ENCODE measurements around the gene CHRNB4. TPM values are rescaled to one million over a fixed set of nuclear protein-coding genes. Genes with fewer than 3 reads are reported as not detected.

CHRNB4 gene
- total RNA-seq, 2 donors from 2014 or later, result 0.22 to 0.70 TPM

- no peaks in the 10 kb centered on the region for H3K4me1 ChIP-seq (ENCODE audit: control insufficient read depth, insufficient read depth, low read length)
- Mint-ChIP-seq H3K27ac (no peak overlapping the region), H3K36me3 (ENCODE audit: low read depth) (no peaks in the 10 kb centered on the region), H3K4me1 (no peaks in the 10 kb centered on the region), H3K27me3 (ENCODE audit: insufficient read depth) (peaks cover under 1% of the 10 kb centered on the region), H3K4me3 (no peak overlapping the region), H3K9me3 (no peaks in the 10 kb centered on the region)
- no peaks in the 10 kb centered on the region for H3K27me3 ChIP-seq (ENCODE audit: control insufficient read depth, insufficient read depth, low read length, poor library complexity, severe bottlenecking)
- no peak overlapping the region for H3K9ac ChIP-seq (ENCODE audit: extremely low read depth, low read length, poor library complexity, severe bottlenecking)
- H3K4me3 ChIP-seq (ENCODE audit: low read length), result no peak overlapping the region
- TF ChIP-seq CTCF (conservative IDR thresholded peaks at IDR 0.05), result no peak
- no peak for DNase-seq
- no peaks in the 10 kb centered on the region for H3K9me3 ChIP-seq (ENCODE audit: control insufficient read depth, low read length)
- 78 to 80% methylated on average over 7 to 9 of the region's 9 CpGs for WGBS, 2 experiments (ENCODE audit: insufficient coverage in 1 of 2, insufficient read length in 1 of 2)
- no peaks in the 10 kb centered on the region for H3K36me3 ChIP-seq (ENCODE audit: control insufficient read depth, insufficient read depth, low read length)
- H3K27ac ChIP-seq (ENCODE audit: low read depth, low read length), result no peak overlapping the region
Measured at GRCh38 chr15:78660584-78660983, 19.6 kb upstream of the CHRNB4 start.

- no peaks in the 10 kb centered on the region for H3K4me1 Mint-ChIP-seq
- no peaks in the 10 kb centered on the region for H3K27me3 ChIP-seq (ENCODE audit: control insufficient read depth, insufficient read depth, low read length, poor library complexity, severe bottlenecking)
- DNase-seq, result no peak
- no peaks in the 10 kb centered on the region for H3K36me3 ChIP-seq (ENCODE audit: control insufficient read depth, insufficient read depth, low read length)
- H3K27me3 Mint-ChIP-seq (ENCODE audit: insufficient read depth), result no peaks in the 10 kb centered on the region
- no peak overlapping the region for H3K27ac ChIP-seq (ENCODE audit: low read depth, low read length)
- no peak overlapping the region for H3K27ac Mint-ChIP-seq
- H3K9ac ChIP-seq (ENCODE audit: extremely low read depth, low read length, poor library complexity, severe bottlenecking), result no peak overlapping the region
- TF ChIP-seq CTCF (conservative IDR thresholded peaks at IDR 0.05), result no peak
- no peak overlapping the region for H3K4me3 ChIP-seq (ENCODE audit: low read length)
- H3K9me3 Mint-ChIP-seq, result no peaks in the 10 kb centered on the region
- no peaks in the 10 kb centered on the region for H3K4me1 ChIP-seq (ENCODE audit: control insufficient read depth, insufficient read depth, low read length)
- no peak overlapping the region for H3K4me3 Mint-ChIP-seq
- no peaks in the 10 kb centered on the region for H3K9me3 ChIP-seq (ENCODE audit: control insufficient read depth, low read length)
- H3K36me3 Mint-ChIP-seq (ENCODE audit: low read depth), result no peaks in the 10 kb centered on the region
Measured at GRCh38 chr15:78658823-78659222, 17.8 kb upstream of the CHRNB4 start.

- H3K27ac Mint-ChIP-seq, result no peak overlapping the region
- Histone ChIP-seq H3K9me3 (ENCODE audit: control insufficient read depth, low read length) (no peaks in the 10 kb centered on the region), H3K36me3 (ENCODE audit: control insufficient read depth, insufficient read depth, low read length) (no peaks in the 10 kb centered on the region), H3K4me1 (ENCODE audit: control insufficient read depth, insufficient read depth, low read length) (no peaks in the 10 kb centered on the region), H3K4me3 (ENCODE audit: low read length) (no peak overlapping the region), H3K27me3 (ENCODE audit: control insufficient read depth, insufficient read depth, low read length, poor library complexity, severe bottlenecking) (no peaks in the 10 kb centered on the region), H3K27ac (ENCODE audit: low read depth, low read length) (no peak overlapping the region), H3K9ac (ENCODE audit: extremely low read depth, low read length, poor library complexity, severe bottlenecking) (no peak overlapping the region)
- H3K9me3 Mint-ChIP-seq, result no peaks in the 10 kb centered on the region
- TF ChIP-seq CTCF (conservative IDR thresholded peaks at IDR 0.05), result no peak
- H3K4me1 Mint-ChIP-seq, result no peaks in the 10 kb centered on the region
- WGBS, 2 experiments (ENCODE audit: insufficient coverage in 1 of 2, insufficient read length in 1 of 2), result 90 to 94% methylated on average over 4 of the region's 4 CpGs
- H3K27me3 Mint-ChIP-seq (ENCODE audit: insufficient read depth), result peaks cover 4% of the 10 kb centered on the region
- no peaks in the 10 kb centered on the region for H3K36me3 Mint-ChIP-seq (ENCODE audit: low read depth)
- H3K4me3 Mint-ChIP-seq, result no peak overlapping the region
- no peak for DNase-seq
Measured at GRCh38 chr15:78654272-78654671, 13.3 kb upstream of the CHRNB4 start.

All from endodermal cell (in vitro differentiated cells).